ENCODE measurements around the gene TYMS.
A peak's percentile ranks its signal among the peaks of the same experiment; 100 is the strongest.

TYMS gene

GRCh38 chr18:693466-694187, 36.2 kb downstream of the TYMS start:
- TF ChIP-seq TAF1 (IDR thresholded peaks at IDR 0.05; ENCODE audit: low read depth), result no peak

- TF ChIP-seq TAF1 (IDR thresholded peaks at IDR 0.05; ENCODE audit: low read depth), result no peak
- TF ChIP-seq FOXM1 (IDR thresholded peaks at IDR 0.05; ENCODE audit: borderline replicate concordance, low read depth), result no peak
- TF ChIP-seq MAX (IDR thresholded peaks at IDR 0.05), result no peak
- TF ChIP-seq YY1 (IDR thresholded peaks at IDR 0.05; ENCODE audit: low read depth), result no peak
- no peak for TF ChIP-seq RAD21 (IDR thresholded peaks at IDR 0.05; ENCODE audit: low read depth)
- no peak for TF ChIP-seq ZBTB7A (IDR thresholded peaks at IDR 0.05; ENCODE audit: low read depth)
- no peak for TF ChIP-seq CREB1 (IDR thresholded peaks at IDR 0.05; ENCODE audit: low read depth)
- TF ChIP-seq, protein P1, sequence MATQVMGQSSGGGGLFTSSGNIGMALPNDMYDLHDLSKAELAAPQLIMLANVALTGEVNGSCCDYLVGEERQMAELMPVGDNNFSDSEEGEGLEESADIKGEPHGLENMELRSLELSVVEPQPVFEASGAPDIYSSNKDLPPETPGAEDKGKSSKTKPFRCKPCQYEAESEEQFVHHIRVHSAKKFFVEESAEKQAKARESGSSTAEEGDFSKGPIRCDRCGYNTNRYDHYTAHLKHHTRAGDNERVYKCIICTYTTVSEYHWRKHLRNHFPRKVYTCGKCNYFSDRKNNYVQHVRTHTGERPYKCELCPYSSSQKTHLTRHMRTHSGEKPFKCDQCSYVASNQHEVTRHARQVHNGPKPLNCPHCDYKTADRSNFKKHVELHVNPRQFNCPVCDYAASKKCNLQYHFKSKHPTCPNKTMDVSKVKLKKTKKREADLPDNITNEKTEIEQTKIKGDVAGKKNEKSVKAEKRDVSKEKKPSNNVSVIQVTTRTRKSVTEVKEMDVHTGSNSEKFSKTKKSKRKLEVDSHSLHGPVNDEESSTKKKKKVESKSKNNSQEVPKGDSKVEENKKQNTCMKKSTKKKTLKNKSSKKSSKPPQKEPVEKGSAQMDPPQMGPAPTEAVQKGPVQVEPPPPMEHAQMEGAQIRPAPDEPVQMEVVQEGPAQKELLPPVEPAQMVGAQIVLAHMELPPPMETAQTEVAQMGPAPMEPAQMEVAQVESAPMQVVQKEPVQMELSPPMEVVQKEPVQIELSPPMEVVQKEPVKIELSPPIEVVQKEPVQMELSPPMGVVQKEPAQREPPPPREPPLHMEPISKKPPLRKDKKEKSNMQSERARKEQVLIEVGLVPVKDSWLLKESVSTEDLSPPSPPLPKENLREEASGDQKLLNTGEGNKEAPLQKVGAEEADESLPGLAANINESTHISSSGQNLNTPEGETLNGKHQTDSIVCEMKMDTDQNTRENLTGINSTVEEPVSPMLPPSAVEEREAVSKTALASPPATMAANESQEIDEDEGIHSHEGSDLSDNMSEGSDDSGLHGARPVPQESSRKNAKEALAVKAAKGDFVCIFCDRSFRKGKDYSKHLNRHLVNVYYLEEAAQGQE (IDR thresholded peaks at IDR 0.05; ENCODE audit: low read depth), result no peak
- TF ChIP-seq, protein P2, sequence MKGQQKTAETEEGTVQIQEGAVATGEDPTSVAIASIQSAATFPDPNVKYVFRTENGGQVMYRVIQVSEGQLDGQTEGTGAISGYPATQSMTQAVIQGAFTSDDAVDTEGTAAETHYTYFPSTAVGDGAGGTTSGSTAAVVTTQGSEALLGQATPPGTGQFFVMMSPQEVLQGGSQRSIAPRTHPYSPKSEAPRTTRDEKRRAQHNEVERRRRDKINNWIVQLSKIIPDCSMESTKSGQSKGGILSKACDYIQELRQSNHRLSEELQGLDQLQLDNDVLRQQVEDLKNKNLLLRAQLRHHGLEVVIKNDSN (IDR thresholded peaks at IDR 0.05), result no peak
- no peak for TF ChIP-seq CEBPB (IDR thresholded peaks at IDR 0.05)
- TF ChIP-seq TEAD4 (IDR thresholded peaks at IDR 0.05), result no peak
- TF ChIP-seq NFIC (IDR thresholded peaks at IDR 0.05), result no peak
- no peak for TF ChIP-seq EGR1 (IDR thresholded peaks at IDR 0.05)
Measured at GRCh38 chr18:697012-697411, 39.6 kb downstream of the TYMS start.

DNA sequence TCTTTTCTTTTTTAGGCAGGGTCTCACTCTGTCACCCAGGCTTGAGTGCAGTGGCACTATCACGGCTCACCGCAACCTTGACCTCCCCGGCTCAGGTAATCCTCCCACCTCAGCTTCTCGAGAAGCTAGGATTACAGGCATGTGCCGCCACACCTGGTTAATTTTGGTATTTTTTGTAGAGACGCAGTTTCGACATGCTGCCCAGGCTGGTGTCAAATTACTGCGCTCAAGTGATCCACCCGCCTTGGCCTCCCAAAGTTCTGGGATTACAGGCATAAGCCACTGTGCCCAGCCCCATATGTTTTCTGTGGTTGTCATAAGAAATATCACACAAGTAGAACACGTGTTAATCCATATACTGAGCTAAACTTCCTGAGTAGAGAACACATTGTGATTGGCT, 40.3 kb downstream of the TYMS start:
- TF ChIP-seq NFIC (IDR thresholded peaks at IDR 0.05) (no peak), YY1 (IDR thresholded peaks at IDR 0.05; ENCODE audit: low read depth) (no peak), CREB1 (IDR thresholded peaks at IDR 0.05; ENCODE audit: low read depth) (no peak), FOXM1 (IDR thresholded peaks at IDR 0.05; ENCODE audit: borderline replicate concordance, low read depth) (no peak), TEAD4 (IDR thresholded peaks at IDR 0.05) (peak; percentile 56; the same call in 1 of the 2 replicates), CEBPB (IDR thresholded peaks at IDR 0.05) (peak; percentile 84), TAF1 (IDR thresholded peaks at IDR 0.05; ENCODE audit: low read depth) (no peak), TCF12 (IDR thresholded peaks at IDR 0.05; ENCODE audit: low read depth) (0 out of 2 replicates have a peak, but pooled peaks have one; percentile 32), RAD21 (IDR thresholded peaks at IDR 0.05; ENCODE audit: low read depth) (peak; percentile 31; the same call in 1 of the 2 replicates), EGR1 (IDR thresholded peaks at IDR 0.05) (no peak), EP300 (IDR thresholded peaks at IDR 0.05; ENCODE audit: borderline replicate concordance) (no peak; the same call in 1 of the 2 replicates), ZBTB7A (IDR thresholded peaks at IDR 0.05; ENCODE audit: low read depth) (no peak), MAX (IDR thresholded peaks at IDR 0.05) (peak; percentile 85)
- TF ChIP-seq, protein P2 (IDR thresholded peaks at IDR 0.05), result no peak
- TF ChIP-seq, protein P1 (IDR thresholded peaks at IDR 0.05; ENCODE audit: low read depth), result no peak

DNA sequence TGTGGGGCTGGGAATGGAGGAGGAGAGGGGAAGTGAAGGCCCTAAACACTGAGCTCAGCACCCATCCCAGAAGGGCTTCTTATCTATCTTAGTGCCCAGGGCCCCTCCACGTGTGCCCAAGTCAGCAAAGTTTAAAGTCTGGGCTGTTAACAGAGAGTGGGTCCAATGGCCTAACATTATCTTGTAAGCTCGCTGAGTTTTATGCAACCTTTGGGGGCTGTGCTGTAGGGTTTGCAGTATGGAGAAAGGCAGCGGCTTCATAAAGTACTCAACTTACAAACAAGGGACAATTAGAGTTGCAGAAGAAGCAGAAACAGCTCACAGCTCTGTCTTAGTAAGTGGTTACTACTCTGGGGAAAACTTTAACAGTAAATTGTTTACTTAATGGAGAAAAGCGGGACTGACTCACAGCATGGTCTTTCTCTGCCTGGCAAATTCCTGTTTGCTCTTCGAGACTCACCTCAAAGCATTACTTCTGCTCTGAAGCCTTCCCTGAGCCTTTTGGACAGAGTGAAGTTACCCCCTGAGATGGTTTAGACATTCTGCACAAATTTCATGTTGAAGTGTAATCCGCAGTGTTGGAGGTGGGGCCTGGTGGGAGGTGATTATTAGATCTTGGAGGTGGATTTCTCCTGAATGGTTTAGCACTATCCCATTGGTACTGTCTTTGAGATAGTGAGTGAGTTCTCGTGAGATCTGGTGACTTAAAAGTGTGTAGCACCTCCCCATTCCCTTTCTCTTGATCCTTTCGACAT, 45.9 kb downstream of the TYMS start:
- TF ChIP-seq EGR1 (IDR thresholded peaks at IDR 0.05), result no peak

GRCh38 chr18:706405-706804, 49.0 kb downstream of the TYMS start:
- TF ChIP-seq TCF12 (IDR thresholded peaks at IDR 0.05; ENCODE audit: low read depth) (no peak), EP300 (IDR thresholded peaks at IDR 0.05; ENCODE audit: borderline replicate concordance) (no peak), ZBTB7A (IDR thresholded peaks at IDR 0.05; ENCODE audit: low read depth) (no peak)

DNA sequence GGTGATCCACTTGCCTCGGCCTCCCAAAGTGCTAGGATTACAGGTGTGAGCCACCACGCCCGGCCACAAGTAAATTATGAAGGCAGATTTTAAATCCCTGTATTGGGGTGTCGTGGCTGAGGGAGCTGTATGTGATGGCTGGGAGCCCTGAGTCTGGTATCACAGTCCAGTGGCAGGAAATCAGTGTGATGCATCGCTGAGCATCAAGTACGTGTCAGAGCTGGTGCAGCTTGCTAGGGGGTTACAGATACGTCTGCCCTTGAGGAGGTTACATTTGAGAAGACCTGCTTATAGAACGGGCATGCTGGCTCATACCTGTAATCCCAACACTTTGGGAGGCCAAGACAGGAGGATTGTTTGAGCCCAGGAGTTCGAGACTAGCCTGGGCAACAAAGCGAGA, 50.6 kb downstream of the TYMS start:
- TF ChIP-seq YY1 (IDR thresholded peaks at IDR 0.05; ENCODE audit: low read depth), result no peak
- TF ChIP-seq NFIC (IDR thresholded peaks at IDR 0.05), result no peak
- TF ChIP-seq, protein P2 (IDR thresholded peaks at IDR 0.05), result no peak
- TF ChIP-seq EGR1 (IDR thresholded peaks at IDR 0.05), result no peak
- TF ChIP-seq FOXM1 (IDR thresholded peaks at IDR 0.05; ENCODE audit: borderline replicate concordance, low read depth), result no peak
- no peak for TF ChIP-seq CEBPB (IDR thresholded peaks at IDR 0.05)
- no peak for TF ChIP-seq TEAD4 (IDR thresholded peaks at IDR 0.05)
- TF ChIP-seq, protein P1 (IDR thresholded peaks at IDR 0.05; ENCODE audit: low read depth), result no peak
- TF ChIP-seq RAD21 (IDR thresholded peaks at IDR 0.05; ENCODE audit: low read depth), result no peak
- TF ChIP-seq MAX (IDR thresholded peaks at IDR 0.05), result no peak
- TF ChIP-seq CREB1 (IDR thresholded peaks at IDR 0.05; ENCODE audit: low read depth), result no peak
- TF ChIP-seq EP300 (IDR thresholded peaks at IDR 0.05; ENCODE audit: borderline replicate concordance), result no peak
- TF ChIP-seq TAF1 (IDR thresholded peaks at IDR 0.05; ENCODE audit: low read depth), result no peak
- no peak for TF ChIP-seq TCF12 (IDR thresholded peaks at IDR 0.05; ENCODE audit: low read depth)
- no peak for TF ChIP-seq ZBTB7A (IDR thresholded peaks at IDR 0.05; ENCODE audit: low read depth)
